ENCODE results near the gene MAML3.

The MAML3 gene

GRCh38 chr4:140068271-140068670 is 85.7 kb downstream of the MAML3 start:
- DNase-seq: no peak

- no peak for DNase-seq
These were observed 87.7 kb downstream of the MAML3 start for GRCh38 chr4:140066031-140066930.

GRCh38 chr4:140065393-140065792 is 88.6 kb downstream of the MAML3 start:
- no peak for DNase-seq

- no peak for DNase-seq
These were observed 92.2 kb downstream of the MAML3 start for GRCh38 chr4:140061659-140062289.

GRCh38 chr4:140061194-140061593 is 92.8 kb downstream of the MAML3 start:
- DNase-seq: no peak

GRCh38 chr4:140059159-140059558 is 94.8 kb downstream of the MAML3 start:
- no peak for DNase-seq

- DNase-seq: no peak
These were observed 96.3 kb downstream of the MAML3 start for GRCh38 chr4:140057701-140058100.

- no peak for DNase-seq
These were observed 98.0 kb downstream of the MAML3 start for GRCh38 chr4:140056015-140056414.

GRCh38 chr4:140054861-140055260 is 99.1 kb downstream of the MAML3 start:
- no peak for DNase-seq

- DNase-seq: no peak
These were observed 100.8 kb downstream of the MAML3 start for GRCh38 chr4:140053185-140053584.

GRCh38 chr4:140052050-140052449 is 101.9 kb downstream of the MAML3 start:
- no peak for DNase-seq

GRCh38 chr4:140049849-140050637 is 103.9 kb downstream of the MAML3 start:
- no peak for DNase-seq

GRCh38 chr4:140049024-140049848 is 104.7 kb downstream of the MAML3 start:
- peak; percentile 66 for DNase-seq

GRCh38 chr4:140048419-140048995 is 105.5 kb downstream of the MAML3 start:
- DNase-seq: no peak

- DNase-seq: no peak
These were observed 106.2 kb downstream of the MAML3 start for GRCh38 chr4:140047786-140048185.

GRCh38 chr4:140047017-140047640 is 106.9 kb downstream of the MAML3 start:
- DNase-seq: no peak

- DNase-seq: no peak
These were observed 107.4 kb downstream of the MAML3 start for GRCh38 chr4:140046543-140046942.

- DNase-seq: no peak
These were observed 108.0 kb downstream of the MAML3 start for GRCh38 chr4:140046016-140046415.

GRCh38 chr4:140044337-140044902 is 109.6 kb downstream of the MAML3 start:
- DNase-seq: no peak

GRCh38 chr4:140042634-140043033 is 111.3 kb downstream of the MAML3 start:
- DNase-seq: no peak

GRCh38 chr4:140038031-140038533 is 115.9 kb downstream of the MAML3 start:
- no peak for DNase-seq

Measured in activated CD8-positive, alpha-beta memory T cell treated with anti-CD3 and anti-CD28 coated beads for 24 hours (primary cell).